ACC112 (cell line): ENCODE data around the gene TCF12.
"Not testable (repeated sequence)": the region's sequence is repeated elsewhere in the genome, so short reads cannot be mapped to it uniquely, and the experiment has no call there.

Experiments
- H2AFZ ChIP-seq: fragments of 200-600 bp; sonication (generic); one replicate; pipeline ENCODE4 v1.6.0; 2017; ENCODE audit warnings: antibody characterized with exemption, low read length; ENCODE audit not compliant: unreplicated experiment
- H3K27ac ChIP-seq: fragments of 200-600 bp; sonication (generic); 2 replicates; pipeline ENCODE4 v1.5.1; 2014; ENCODE audit warnings: low read depth, mild to moderate bottlenecking, antibody characterized with exemption, low read length, moderate library complexity
- H3K27me3 ChIP-seq: fragments of 200-600 bp; sonication (generic); 2 replicates; pipeline ENCODE4 v1.6.1; 2014; ENCODE audit warnings: mild to moderate bottlenecking, antibody characterized with exemption, low read length, moderate library complexity, mixed read lengths; ENCODE audit not compliant: insufficient read depth
- H3K36me3 ChIP-seq: fragments of 200-600 bp; sonication (generic); 2 replicates; pipeline ENCODE4 v1.6.1; 2016; ENCODE audit warnings: mild to moderate bottlenecking, antibody characterized with exemption, low read length, moderate library complexity, mixed read lengths; ENCODE audit not compliant: insufficient read depth
- H3K4me1 ChIP-seq: fragments of 200-600 bp; sonication (generic); one replicate; pipeline ENCODE4 v1.6.1; 2016; ENCODE audit warnings: low read length, mixed read lengths; ENCODE audit not compliant: insufficient read depth, unreplicated experiment, control insufficient read depth
- H3K4me3 ChIP-seq: fragments of 200-600 bp; sonication (generic); 2 replicates; pipeline ENCODE4 v1.5.1; 2014; ENCODE audit warnings: mild to moderate bottlenecking, low read depth, low read length
- H3K79me2 ChIP-seq: fragments of 200-600 bp; sonication (generic); one replicate; pipeline ENCODE4 v1.6.0; 2016; ENCODE audit warnings: low read length; ENCODE audit not compliant: control insufficient read depth, unreplicated experiment, insufficient read depth

TCF12 gene

DNA sequence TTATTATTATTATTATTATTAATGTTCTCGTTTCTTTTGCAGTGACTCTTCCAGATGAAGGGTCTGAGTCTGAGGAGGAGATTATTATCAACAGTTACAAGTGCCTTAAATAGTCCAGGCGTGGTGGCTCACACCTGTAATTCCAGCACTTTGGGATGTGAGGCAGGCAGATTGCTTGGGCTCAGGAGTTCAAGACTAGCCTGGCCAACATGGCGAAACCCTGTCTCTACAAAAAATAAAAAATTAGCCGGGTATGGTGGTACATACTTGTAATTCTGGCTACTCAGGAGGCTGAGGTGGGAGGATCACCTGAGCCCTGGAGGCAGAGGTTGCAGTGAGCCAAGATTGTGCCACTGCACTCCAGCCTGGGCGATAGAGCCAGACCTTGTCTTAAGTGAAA, 96.5 kb downstream of the TCF12 start:
- H3K4me3 ChIP-seq, H3K27me3 ChIP-seq, H3K27ac ChIP-seq, H3K36me3 ChIP-seq, H2AFZ ChIP-seq: not testable (repeated sequence)
- Histone ChIP-seq H3K79me2 (peaks cover 41% of the 10 kb centered on the region), H3K4me1 (peaks cover 29% of the 10 kb centered on the region)

DNA sequence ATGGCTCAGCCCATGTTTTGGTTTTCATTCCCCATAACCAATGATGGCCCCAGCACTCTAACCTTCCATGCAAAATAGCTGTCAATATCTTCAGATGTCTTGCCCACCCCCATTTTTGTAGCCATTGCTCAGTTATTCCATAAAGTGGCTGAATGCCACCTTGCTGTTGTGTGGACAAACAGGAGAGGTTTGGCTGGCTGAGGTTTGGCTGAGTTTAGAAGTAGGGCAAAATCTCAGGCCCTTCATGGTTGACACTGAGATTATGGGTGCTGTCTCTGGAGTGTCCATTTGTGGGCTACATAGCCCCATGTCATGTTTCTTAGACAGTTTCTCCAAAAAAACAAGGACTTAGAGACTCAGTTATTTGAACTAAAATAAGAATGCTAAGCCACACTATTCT, 96.9 kb downstream of the TCF12 start:
- peaks cover 34% of the 10 kb centered on the region for H3K4me1 ChIP-seq
- peaks cover 46% of the 10 kb centered on the region for H3K79me2 ChIP-seq
- no peak overlapping the region for H2AFZ ChIP-seq
- H3K27ac ChIP-seq, result no peak overlapping the region
- H3K4me3 ChIP-seq, result no peak overlapping the region
- H3K27me3 ChIP-seq, result no peaks in the 10 kb centered on the region
- H3K36me3 ChIP-seq, result no peaks in the 10 kb centered on the region

DNA sequence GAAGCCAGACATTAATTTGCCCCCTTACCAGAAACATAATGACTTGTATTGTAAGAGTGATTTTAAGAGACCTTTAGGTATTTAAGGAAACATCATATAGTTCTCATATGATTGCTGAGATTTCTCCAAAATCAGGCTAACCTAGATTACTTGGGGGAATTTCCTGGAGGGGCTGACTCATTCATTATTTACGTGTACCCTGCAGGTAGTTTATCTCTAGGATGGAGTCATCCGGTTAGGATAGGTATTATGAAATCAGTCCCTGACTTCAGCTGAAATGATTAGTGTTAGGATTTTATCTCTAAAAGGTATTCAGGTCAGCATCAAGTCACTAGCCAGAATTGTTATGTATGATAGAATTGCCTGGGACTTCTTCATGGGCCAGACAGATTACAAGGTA, 97.5 kb downstream of the TCF12 start:
- no peak overlapping the region for H2AFZ ChIP-seq
- H3K4me3 ChIP-seq, result no peak overlapping the region
- no peak overlapping the region for H3K27ac ChIP-seq
- no peaks in the 10 kb centered on the region for H3K36me3 ChIP-seq
- H3K4me1 ChIP-seq, result peaks cover 39% of the 10 kb centered on the region
- H3K79me2 ChIP-seq, result peaks cover 48% of the 10 kb centered on the region
- H3K27me3 ChIP-seq, result no peaks in the 10 kb centered on the region

DNA sequence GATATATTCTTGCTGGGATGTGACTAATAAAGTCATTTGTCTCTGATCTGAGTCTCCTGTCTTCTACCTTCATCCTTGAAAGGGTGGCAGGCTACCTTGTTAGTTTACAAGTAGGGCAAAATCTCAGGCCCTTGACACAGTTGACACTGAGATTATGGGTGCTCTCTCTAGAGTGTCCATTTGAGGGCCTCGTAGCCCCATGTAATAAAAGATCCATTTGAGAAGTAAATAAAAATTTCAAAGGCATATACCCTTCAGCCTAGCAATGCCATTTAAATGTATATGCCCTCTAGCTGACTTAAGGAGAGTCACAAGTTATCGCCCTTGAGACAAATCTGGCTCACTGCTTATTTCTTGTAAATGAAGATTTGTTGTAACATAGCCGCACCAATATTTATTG, 98.6 kb downstream of the TCF12 start:
- peaks cover 49% of the 10 kb centered on the region for H3K79me2 ChIP-seq
- H2AFZ ChIP-seq, result no peak overlapping the region
- no peaks in the 10 kb centered on the region for H3K27me3 ChIP-seq
- H3K36me3 ChIP-seq, result no peaks in the 10 kb centered on the region
- H3K4me3 ChIP-seq, result no peak overlapping the region
- H3K27ac ChIP-seq, result no peak overlapping the region
- H3K4me1 ChIP-seq, result peaks cover 44% of the 10 kb centered on the region

DNA sequence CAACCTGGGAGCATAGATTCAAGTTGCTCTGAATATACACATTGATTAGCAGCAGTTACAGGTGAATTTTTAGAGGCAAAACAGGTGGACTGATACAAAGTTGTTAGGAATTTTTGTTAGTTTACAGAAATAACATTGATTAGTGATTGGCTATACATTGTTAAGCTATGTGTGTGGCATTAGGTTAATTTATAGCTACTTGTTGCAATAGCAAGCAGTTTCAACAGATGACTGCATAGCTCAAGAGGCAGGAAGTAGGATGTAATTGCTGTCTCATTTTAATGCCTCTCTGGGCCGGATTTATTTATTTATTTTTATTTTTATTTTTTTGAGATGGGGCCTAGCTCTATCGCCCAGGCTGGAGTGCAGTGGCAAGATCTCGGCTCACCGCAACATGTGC, 99.7 kb downstream of the TCF12 start:
- Histone ChIP-seq H3K4me3 (no peak overlapping the region), H2AFZ (no peak overlapping the region), H3K36me3 (no peaks in the 10 kb centered on the region), H3K27me3 (no peaks in the 10 kb centered on the region), H3K4me1 (peaks cover 44% of the 10 kb centered on the region), H3K79me2 (peaks cover 48% of the 10 kb centered on the region), H3K27ac (peak overlapping the region; percentile 83)

DNA sequence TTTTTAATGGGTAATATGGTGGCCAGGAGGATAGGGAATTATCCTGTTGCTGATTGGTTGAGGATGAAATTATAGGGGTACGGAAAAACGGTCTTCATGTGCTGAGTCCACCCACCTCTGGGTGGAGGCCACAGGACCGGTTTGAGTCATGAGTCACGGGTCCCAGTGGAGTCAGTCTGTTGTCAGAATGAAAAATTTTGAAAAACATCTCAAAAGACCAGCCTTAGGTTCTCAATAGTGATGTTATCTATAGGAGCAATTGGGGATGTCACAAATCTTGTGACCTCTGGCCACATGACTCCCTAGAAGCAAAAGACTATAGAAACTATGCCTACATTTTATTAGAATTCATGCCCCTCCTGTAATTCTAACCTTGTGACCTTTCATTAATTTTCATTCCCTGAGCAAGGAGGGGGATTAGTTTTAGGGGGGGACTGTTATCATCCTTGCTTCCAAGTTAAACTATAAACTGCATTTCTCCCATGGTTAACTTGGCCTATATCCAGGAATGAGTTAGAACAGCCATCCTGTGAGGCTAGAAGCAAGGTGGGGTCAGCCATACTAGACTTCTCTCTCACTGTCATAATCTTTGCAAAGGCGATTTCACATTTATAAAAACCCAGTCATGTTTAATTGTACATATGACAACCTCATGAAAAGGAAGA, 101.2 kb downstream of the TCF12 start:
- no peaks in the 10 kb centered on the region for H3K36me3 ChIP-seq
- peak overlapping the region; percentile 61 for H2AFZ ChIP-seq
- H3K4me3 ChIP-seq, result peak overlapping the region; percentile 43; the same call in 1 of the 2 replicates
- peak overlapping the region; percentile 83 for H3K27ac ChIP-seq
- no peaks in the 10 kb centered on the region for H3K27me3 ChIP-seq
- H3K79me2 ChIP-seq, result peaks cover 42% of the 10 kb centered on the region
- H3K4me1 ChIP-seq, result peaks cover 44% of the 10 kb centered on the region

DNA sequence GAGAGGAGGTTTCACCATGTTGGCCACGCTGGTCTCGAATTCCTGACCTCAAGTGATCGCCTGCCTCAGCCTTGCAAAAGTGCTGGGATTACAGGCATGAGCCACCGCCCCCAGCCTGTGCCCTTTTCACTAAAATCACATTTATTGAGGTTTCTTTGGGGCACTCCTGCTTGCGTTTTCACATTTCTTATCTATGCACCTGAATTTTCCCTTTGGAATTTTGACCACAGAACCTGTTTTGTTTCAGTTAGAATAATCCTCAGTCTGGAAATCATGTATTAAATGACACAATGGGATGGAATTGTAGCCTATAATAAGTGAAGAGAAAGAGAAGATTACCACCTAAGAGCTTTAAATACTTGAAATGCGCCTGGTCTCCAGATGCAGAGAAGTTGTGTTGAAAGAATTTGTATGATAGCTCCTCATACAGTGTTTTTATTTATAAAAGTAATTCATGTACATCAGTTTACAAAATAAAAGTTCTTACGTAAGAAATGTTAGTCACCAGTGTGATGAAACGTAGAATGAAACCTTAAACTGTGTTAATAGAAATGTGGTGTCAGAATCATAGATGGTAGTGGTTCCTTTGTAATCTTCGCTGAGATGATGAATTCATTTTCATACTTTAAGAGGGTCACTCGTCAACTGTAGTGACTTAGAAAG, 107.0 kb downstream of the TCF12 start:
- H3K79me2 ChIP-seq, result peaks cover 62% of the 10 kb centered on the region
- peak overlapping the region; percentile 22; the same call in 1 of the 2 replicates for H3K27ac ChIP-seq
- H2AFZ ChIP-seq, result no peak overlapping the region
- H3K36me3 ChIP-seq, result no peaks in the 10 kb centered on the region
- no peak overlapping the region for H3K4me3 ChIP-seq
- peaks cover 24% of the 10 kb centered on the region for H3K4me1 ChIP-seq
- no peaks in the 10 kb centered on the region for H3K27me3 ChIP-seq

DNA sequence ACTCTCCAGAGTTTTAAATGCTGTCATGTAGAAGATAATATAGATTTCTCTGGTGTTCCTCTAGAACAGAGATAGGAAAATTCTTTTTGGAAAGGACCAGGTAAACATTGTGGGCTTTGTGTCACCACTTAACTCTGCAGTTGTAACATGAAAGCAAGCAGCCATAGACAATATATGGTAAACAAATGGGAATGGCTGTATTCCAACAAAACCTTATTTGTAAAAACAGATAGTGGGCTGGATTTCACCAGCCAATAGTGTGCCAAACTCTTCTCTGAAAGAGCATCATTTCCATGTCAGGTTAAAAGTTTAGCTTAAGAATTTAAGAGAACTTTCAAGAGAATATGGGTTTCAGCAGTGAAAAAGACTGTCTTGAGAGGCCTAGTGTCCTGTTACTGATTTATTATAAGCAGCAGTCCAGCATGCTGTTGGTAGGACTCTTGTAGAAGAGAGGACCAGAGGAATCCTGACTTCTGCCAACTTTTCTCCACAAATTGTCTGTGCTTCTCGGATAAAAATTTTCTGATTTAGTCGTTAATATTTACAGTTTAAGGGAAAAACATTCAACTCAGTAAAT, 107.7 kb downstream of the TCF12 start:
- Histone ChIP-seq H2AFZ (no peak overlapping the region), H3K4me1 (peaks cover 22% of the 10 kb centered on the region), H3K4me3 (no peak overlapping the region), H3K36me3 (no peaks in the 10 kb centered on the region), H3K79me2 (peaks cover 59% of the 10 kb centered on the region), H3K27me3 (no peaks in the 10 kb centered on the region), H3K27ac (peak overlapping the region; percentile 22; the same call in 1 of the 2 replicates)

DNA sequence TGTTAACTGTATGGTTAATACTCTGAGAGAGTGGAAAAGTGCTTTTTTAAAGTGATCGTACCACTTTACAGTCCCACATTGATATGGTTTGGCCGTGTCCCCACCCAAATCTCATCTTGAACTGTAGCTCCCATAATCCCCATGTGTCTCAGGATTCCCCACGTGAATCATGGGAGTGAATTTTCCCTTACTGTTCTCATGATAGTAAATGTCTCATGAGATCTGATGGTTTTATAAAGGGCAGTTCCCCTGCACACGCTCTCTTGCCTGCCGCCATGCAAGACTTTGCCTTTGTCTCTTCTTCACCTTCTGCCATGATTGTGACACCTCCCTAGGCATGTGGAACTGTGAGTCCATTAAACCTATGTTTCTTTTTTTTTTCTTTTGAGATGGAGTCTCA, 109.2 kb downstream of the TCF12 start:
- no peak overlapping the region for H3K27ac ChIP-seq
- peaks cover 66% of the 10 kb centered on the region for H3K79me2 ChIP-seq
- H2AFZ ChIP-seq, result no peak overlapping the region
- no peak overlapping the region for H3K4me3 ChIP-seq
- H3K4me1 ChIP-seq, result peaks cover 27% of the 10 kb centered on the region
- no peaks in the 10 kb centered on the region for H3K36me3 ChIP-seq
- H3K27me3 ChIP-seq, result no peaks in the 10 kb centered on the region

DNA sequence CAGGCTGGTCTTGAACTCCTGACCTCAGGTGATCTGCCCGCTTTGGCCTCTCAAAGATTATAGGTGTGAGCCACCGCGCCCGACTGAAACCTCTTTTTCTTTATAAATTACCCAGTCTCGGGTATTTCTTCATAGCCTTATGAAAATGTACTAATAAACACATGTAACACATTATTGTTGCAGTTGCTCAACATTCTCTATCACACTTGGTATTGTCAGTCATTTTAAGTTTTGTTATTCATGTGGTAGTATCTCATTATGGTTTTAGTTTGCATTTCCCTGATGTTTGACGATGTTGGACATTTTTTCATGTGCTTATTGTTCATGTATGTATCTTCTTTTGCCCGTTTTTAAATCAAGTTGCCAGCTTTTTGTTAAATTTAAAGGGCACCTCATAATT, 109.7 kb downstream of the TCF12 start:
- H3K27ac ChIP-seq, result no peak overlapping the region
- H3K79me2 ChIP-seq, result peaks cover 70% of the 10 kb centered on the region
- no peaks in the 10 kb centered on the region for H3K27me3 ChIP-seq
- H2AFZ ChIP-seq, result no peak overlapping the region
- H3K36me3 ChIP-seq, result no peaks in the 10 kb centered on the region
- peaks cover 27% of the 10 kb centered on the region for H3K4me1 ChIP-seq
- no peak overlapping the region for H3K4me3 ChIP-seq

DNA sequence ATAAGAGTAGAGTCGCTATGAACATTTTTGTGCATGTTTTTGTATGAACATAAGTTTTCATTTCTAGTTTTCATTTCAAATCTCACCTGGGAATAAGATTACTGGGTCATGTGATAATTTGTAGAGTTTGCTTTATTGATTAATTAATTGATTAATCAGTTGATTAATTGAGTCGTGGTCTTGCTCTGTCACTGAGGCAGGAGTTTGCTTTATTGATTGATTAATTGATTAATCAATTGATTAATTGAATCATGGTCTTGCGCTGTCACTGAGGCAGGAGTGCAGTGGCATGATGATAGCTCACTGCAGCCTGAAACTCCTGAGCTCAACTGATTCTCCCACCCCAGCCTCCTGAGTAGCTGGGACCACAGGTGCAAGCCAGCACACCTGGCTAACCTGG, 111.6 kb downstream of the TCF12 start:
- Histone ChIP-seq H3K36me3 (no peaks in the 10 kb centered on the region), H3K27me3 (no peaks in the 10 kb centered on the region), H2AFZ (no peak overlapping the region), H3K79me2 (peaks cover 65% of the 10 kb centered on the region), H3K4me3 (no peak overlapping the region), H3K4me1 (peaks cover 26% of the 10 kb centered on the region), H3K27ac (no peak overlapping the region)
